ENCODE data around the gene ARHGEF39.

Gene ARHGEF39

GRCh38 chr9:35664531-35665470 is at the start of gene ARHGEF39:
ARHGEF39 (minus strand) TSS chr9:35665195; CDS start chr9:35665169, 26 bp downstream.
- peak in 1 of 2 donors; percentile 55 for DNase-seq (ENCODE audit: low read depth in 2 of 2)

- no peak for DNase-seq (ENCODE audit: low read depth in 2 of 2)
Measured at GRCh38 chr9:35714123-35714522, 49.1 kb upstream of the ARHGEF39 start.

- no peak for DNase-seq (ENCODE audit: low read depth in 2 of 2)
Measured at GRCh38 chr9:35713578-35713977, 48.6 kb upstream of the ARHGEF39 start.

GRCh38 chr9:35712762-35713400 is 47.9 kb upstream of the ARHGEF39 start:
- DNase-seq (ENCODE audit: low read depth in 2 of 2): no peak

- no peak for DNase-seq (ENCODE audit: low read depth in 2 of 2)
Measured at GRCh38 chr9:35711501-35712428, 46.8 kb upstream of the ARHGEF39 start.

- no peak for DNase-seq (ENCODE audit: low read depth in 2 of 2)
Measured at GRCh38 chr9:35710818-35711500, 46.0 kb upstream of the ARHGEF39 start.

- no peak for DNase-seq (ENCODE audit: low read depth in 2 of 2)
Measured at GRCh38 chr9:35708146-35708545, 43.2 kb upstream of the ARHGEF39 start.

- no peak for DNase-seq (ENCODE audit: low read depth in 2 of 2)
Measured at GRCh38 chr9:35706951-35707350, 42.0 kb upstream of the ARHGEF39 start.

GRCh38 chr9:35705836-35706430 is 40.9 kb upstream of the ARHGEF39 start:
- no peak for DNase-seq (ENCODE audit: low read depth in 2 of 2)

- DNase-seq (ENCODE audit: low read depth in 2 of 2): no peak
Measured at GRCh38 chr9:35705372-35705771, 40.4 kb upstream of the ARHGEF39 start.

GRCh38 chr9:35703906-35704672 is 39.1 kb upstream of the ARHGEF39 start:
- DNase-seq (ENCODE audit: low read depth in 2 of 2): no peak

GRCh38 chr9:35702696-35703095 is 37.7 kb upstream of the ARHGEF39 start:
- DNase-seq (ENCODE audit: low read depth in 2 of 2): no peak

- DNase-seq (ENCODE audit: low read depth in 2 of 2): no peak
Measured at GRCh38 chr9:35700942-35701341, 35.9 kb upstream of the ARHGEF39 start.

GRCh38 chr9:35700031-35700430 is 35.0 kb upstream of the ARHGEF39 start:
- no peak for DNase-seq (ENCODE audit: low read depth in 2 of 2)

- DNase-seq (ENCODE audit: low read depth in 2 of 2): no peak
Measured at GRCh38 chr9:35698231-35698630, 33.2 kb upstream of the ARHGEF39 start.

GRCh38 chr9:35697486-35697885 is 32.5 kb upstream of the ARHGEF39 start:
- no peak for DNase-seq (ENCODE audit: low read depth in 2 of 2)

GRCh38 chr9:35696520-35697215 is 31.7 kb upstream of the ARHGEF39 start:
- peak; percentile 19 to 33 for DNase-seq (ENCODE audit: low read depth in 2 of 2)

- DNase-seq (ENCODE audit: low read depth in 2 of 2): no peak
Measured at GRCh38 chr9:35695943-35696401, 31.0 kb upstream of the ARHGEF39 start.

- no peak for DNase-seq (ENCODE audit: low read depth in 2 of 2)
Measured at GRCh38 chr9:35691757-35692301, 26.8 kb upstream of the ARHGEF39 start.
